Stimulated activated CD8-positive, alpha-beta memory T cell treated with anti-CD3 and anti-CD28 coated beads, Interleukin-12 subunit alpha, Interleukin-12 subunit beta, amount 100 ng/mL, for 4 hours (primary cell): ENCODE measurements around the gene PTPRJ.

Source experiments
- DNase-seq: peaks from one replicate; pipeline ENCODE4 v3.0.0-alpha.2; 2020; ENCODE audit warnings: low read depth

The PTPRJ gene

DNA sequence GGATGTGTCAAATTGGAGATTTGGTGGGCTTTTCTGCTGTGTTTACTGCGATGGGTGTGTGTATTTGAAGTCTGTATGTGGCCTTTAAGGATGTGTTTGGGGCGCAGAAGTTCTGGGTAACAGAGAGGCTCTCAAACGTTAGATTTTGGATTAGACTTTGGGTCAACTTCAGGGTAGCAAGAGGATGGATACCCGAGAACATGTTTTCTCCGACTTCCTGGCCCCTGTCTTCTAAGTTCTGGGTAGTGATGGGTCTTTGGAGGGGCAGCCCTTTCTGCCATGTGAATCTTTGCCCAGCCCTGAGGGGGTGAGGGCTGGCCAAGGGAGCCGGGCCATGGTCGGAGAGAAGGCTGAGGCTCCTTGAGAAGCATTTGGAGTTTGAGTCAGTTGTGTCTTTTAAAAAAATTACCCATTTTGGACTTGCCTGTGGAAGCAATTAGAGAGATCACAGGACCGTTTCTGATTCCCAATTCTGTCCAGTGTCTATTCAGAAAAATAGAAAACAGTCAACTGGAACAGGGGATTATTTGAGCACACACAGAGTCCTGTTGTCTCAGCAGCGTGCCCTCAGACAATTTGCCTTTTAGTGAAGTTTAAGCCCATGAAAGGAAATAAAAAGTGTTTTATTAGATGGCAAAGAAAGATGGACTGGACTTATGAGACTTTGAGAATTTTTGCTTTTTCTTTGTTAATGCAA is 114.4 kb downstream of the PTPRJ start:
- no peak for DNase-seq

DNA sequence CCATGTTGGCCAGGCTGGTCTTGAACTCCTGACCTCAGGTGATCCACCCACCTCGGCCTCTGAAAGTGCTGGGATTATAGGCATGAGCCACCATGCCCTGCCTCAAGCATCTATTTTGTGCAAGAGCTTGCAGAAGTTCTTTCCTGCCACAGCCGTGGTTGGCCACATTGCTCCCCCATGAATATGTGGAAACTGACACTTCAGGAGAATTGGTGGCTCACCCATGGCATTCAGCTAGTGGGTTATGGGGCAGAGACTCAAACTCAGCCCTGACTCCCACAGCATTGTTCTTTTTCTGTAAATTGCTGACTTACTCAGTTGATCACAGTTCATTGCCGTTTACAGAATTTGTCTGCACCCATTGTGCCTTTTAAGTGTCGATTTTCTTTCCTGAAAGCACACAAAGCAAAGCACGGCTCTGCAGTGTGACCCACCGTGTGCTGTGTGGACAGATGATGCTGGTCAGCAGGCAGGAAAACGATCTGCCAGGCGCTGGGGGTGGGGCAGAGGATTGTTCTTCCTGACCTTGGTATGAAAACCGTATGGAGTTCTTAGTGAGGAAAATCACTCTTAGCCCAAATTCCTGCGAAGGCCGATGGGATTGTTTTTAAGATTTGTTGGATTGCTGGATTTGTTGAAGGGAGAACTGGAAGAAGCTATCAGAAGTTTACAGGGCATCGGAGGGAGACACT is 115.6 kb downstream of the PTPRJ start:
- no peak for DNase-seq

DNA sequence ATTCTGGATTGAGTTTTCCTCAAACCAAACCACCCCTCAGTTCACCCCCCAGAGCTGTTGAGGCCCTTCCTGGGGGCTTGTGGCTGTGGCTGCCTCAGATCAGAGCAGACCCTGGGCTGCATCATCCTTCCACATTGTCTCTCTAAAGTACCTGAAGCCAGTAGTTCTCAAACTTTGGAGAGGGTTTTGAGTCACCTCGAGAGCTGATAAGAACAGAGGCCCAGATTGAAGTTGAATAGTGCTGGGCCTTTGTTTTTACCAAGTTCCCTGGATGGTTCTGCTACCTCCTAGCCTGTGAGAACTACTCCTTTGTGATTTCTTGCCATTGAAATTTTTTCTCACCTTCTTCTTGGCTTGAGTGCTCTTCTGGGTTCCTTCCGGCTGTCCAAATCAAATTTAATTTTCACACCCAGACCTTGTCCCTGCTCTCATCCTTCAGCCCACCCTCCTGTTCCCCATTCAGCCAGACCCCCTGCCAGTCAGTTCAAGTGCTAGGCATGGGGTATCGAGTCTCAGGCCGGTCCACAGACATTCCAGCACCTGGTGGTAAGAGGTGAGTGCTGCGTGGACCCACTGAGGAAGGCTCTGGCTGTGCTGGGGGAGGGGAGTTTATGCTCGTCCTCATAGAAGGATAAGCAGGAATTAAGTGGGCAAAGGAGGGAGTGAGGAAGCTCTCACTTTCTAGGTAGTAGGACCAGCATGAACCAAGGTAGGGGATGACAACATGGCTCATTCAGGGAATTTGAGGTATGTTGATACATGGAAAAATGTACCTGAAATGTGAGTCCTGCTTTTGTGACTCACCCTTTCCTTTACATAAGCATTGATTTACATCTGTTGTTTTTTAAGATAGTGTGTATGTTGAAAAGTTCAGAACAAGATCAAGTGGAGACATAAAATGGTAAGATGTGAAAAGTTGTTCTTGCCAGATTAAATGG is 116.5 kb downstream of the PTPRJ start:
- DNase-seq = no peak

DNA sequence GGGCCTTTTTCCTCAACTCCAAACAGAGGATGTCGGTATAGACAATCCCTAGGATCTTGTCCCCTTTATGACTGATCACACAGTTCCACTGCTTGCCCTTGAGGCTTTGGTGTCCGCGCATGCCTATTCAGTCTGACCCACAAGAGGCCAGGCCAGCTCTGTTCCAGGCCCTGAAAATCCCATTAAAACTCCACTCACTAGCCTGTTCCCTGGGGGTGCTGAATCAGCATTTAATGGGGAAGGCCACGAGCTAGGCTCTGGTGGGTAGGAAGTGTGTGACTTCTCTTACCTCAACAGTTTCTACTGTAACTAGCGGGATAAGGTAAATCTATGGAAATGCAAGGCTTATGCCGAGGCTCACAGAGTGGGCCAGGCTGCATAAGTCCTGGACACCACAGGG is 117.7 kb downstream of the PTPRJ start:
- DNase-seq = no peak

DNA sequence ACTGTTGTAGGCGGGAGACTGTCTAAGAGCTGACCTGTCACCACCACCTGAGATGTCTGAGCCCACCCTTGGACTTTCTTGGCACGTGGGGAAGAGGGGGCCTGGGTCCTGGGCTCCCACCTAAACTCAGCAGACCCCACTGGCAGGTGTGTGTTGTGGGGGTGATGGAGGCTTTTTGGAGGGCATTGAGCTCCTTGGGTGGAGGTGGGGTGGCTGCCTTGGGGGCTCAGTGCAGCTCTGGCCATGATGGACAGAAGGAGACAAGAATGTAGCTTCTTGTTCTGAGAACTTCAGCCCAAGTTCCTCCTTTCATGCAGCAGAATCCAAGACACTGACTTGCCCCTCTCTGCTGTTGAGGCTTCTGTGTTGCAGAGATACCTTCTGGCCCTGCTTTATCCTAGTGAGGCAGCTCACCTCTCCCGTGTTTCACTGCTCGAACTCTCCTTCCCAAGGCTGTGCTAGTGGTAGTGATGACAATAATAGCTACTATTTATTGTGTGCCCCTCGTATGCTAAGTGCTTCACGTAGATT is 119.6 kb downstream of the PTPRJ start:
- no peak for DNase-seq

DNA sequence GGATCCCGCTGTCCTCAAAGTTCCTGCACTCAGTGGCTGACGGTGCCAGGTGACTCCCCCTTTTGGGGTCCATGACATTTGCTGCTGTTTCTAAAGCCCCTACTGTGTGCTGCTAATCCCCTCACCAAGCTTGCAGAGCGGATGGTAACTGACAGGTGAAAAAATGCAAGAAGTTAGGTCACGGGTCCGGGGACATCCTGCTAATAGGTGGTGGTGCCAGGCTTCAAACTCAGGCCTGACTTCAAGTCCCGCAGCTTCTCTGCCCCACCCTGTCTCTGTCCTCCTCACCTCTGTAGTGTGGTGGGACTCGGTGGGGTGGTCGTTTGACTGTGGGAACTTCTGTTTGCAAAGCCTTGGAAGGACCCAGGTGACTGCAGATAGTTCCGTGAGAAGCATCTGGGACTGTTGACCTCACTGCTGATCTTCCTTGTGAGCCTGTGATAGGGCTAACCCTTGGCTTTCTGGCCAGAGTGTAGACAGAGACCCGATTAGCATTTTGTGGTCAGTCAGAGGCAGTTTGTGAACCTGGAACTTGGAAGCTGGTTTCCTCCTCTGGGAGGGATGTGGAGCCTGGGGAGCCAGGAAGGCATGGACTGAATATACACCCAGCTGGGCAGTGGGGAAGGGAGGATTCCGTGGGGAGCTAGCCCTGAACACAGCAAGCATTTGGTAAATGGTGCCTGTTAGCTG is 120.8 kb downstream of the PTPRJ start:
- no peak for DNase-seq

DNA sequence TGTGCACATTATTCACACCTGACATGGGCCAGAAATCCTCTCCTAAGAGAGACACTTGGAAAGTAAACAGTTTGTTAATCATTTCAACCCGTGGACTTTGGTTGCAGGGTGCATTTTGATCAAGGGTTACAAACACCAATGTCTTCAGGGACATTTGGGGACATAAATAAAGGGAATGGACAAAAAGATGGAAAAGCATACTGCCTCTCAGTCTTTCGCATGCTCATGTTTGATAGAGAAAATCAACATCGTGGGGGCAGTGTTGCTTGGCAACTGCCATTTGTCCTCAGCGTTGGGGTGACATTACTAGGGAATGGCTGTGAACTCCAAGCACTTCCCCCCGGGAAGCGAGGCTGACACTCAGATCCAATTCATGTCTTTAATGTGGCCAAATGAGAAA is 121.6 kb downstream of the PTPRJ start:
- DNase-seq = no peak

DNA sequence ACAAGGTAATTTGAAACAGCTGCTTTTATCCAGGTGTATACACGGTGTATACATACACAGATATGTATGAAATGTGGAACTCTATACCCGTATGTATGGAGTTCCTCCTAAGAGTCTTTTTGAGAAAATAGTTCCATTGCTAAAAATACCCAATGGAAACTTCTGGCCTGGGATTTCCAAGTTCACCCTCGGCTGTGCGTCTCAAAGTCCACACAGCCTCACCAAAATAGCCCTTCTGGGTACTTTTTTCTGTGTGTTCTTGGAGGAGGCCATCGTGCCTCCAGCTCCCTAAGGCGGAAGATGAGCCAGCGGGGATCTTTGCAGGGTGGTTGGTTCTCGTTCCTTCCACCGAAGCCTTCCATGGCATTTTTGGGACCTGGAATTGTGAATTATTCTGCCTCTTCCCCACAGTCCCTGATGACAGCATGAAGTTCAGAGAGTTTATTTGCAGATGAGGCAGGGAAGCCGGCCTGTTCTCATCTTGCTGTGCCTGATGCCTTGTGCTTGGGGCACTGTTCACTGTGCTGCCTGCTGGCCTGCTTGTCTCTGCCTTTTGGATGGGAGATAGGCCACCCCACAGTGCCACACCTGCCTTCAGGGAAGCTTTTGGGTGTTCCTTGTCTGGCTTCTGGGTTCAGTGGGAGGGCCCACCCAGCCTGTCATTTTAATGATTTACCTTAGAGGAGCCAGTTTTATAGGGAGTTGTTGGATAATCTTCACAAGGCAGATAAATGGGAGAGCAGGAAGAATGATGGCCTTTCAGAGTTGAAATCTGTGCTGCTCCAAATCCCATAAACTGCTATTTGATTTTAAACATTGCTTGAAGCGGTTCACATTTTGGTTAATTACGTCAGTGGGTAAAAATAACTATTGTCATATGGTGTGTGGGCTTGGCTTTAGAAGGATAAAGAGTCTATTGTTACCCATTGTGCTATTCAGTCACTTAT is 123.5 kb downstream of the PTPRJ start:
- no peak for DNase-seq

DNA sequence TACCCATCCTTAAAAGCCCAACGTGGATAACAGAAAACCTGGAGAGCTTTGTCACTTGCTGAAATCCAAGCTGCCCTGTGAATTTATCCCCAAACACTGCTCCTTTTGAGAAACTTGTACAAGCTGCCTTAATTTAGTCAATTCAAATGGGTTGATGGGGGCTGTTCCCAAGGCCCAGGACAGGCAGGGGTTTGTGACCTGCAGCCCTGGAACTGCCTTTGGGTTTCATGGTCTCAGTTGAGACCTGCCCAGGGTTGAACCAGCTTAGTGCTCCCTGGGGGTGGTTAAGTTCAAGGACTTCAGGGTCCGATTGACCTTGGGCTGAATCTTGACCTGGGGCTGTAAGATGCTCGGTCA is 124.2 kb downstream of the PTPRJ start:
- no peak for DNase-seq

DNA sequence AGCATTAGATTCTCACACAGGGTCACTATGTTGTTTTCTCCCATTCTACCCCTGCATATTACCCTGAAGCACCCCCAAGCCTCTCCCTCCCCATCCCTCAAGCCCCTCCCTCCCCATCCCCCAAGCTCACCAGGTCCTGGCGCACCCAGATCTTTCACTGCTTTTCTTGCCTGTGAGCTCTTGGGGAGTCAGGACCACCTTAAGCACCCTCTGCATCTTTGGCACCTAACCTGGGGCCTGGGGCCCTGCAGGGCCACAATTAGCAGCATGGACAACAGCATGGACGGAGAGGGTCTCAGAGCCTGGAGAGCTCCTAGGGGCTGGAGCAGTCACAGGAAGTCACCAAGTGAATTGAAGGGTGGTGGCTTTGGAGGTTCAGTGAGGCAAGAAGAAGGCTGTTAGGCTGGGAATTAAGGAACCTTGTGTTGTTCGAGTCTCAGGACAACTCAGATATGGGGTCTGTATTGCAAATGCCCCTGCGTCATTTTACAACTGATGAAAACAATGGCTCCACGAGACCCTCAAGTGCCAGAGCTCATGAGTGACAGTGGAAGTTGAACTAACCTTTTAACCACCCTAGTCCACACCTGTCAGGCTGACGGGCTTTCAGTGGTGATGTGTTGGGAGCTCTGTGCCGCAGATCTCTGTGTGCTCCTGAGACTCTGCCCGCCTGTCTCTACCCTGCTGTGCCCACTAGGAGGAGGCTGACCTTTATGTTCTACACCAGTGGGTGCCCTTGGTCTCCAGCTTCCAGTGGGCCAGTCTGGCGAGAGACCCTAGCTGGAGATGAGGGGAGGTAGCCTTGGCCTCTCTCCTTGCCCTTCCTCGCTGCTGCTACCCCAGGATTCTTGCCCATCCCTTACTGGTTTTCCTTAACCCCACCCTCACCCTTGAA is 125.0 kb downstream of the PTPRJ start:
- DNase-seq = no peak

DNA sequence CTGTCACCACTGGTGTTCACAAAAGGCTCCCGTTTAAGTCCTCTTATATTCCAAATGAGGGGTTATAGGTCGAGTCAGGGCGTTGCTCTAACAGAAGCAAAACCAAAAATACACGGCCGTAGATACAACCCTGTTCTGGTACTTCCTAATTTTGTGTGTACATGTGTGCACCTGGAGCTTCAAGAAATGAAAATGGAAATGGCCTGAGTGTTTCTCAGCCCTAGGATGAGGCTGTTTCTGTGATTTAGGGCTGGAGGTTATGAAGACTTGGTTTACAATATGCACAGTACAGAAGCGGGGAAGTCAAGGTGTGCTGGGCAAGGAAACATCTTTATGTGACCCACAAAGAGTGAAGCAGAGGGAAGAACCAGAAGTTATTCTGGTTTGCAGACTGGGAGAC is 125.8 kb downstream of the PTPRJ start:
- no peak for DNase-seq

DNA sequence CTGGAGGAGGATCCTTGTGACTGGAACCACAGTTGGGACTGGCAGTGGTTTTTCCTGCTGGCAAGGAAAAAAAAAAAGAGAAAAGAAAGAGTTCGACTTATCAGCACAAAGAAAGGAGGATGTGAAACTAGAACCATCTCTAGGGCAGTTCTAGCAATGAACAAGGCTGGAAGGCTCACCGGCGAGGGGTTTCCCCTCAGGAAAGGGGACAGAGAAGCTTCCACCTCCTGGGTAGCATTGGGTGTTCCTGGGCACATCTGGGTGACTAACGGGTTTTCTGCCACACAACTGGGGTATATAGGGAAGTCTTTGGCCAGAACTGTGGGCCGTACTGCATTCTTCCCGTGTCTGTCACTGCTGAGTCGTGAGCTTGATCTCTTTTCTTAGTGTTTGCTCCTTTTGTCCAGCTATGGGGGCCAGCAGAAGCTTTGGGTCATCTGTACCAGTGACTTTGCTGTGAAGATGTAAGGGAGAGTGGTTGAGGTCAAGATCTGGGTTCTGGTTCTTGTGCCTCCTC is 126.9 kb downstream of the PTPRJ start:
- no peak for DNase-seq

DNA sequence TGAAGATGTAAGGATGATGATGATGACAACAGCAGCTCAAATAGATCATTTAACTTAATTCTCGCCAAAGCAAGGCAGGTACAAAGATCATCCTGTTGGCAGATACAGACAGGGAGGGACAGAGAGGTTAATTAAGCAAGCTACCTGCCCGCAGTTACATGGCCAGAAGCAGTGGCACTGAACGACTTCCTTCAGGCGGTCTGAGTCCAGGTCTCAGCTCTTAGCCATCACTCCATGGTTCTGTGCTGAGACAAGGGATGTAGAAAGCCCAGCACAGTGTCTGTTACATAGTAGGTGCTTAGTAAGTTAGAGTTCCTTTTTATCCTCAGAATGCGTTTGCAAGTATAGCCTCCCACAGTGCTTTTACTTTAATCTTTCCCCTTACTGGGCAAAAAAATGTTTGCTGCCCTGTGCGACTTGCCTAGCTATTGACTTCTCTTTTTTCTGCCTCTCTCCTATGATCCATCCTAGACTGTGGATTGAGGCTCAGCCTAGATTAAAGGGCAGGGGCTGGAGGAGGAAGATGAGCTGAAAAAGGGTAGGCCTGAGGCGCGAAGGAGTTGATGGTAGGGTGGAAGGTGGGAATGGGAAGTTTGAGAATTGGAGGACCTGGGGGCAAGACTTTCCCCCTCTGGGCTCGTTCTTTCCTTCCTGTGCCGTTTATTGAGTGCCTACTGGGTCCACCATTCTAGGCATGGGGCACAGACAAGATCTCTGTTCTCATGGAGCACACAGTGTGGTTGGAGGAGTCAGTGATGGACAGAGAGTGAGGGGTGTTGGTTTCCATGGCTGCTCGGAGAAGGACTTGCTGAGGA is 128.1 kb downstream of the PTPRJ start:
- no peak for DNase-seq

DNA sequence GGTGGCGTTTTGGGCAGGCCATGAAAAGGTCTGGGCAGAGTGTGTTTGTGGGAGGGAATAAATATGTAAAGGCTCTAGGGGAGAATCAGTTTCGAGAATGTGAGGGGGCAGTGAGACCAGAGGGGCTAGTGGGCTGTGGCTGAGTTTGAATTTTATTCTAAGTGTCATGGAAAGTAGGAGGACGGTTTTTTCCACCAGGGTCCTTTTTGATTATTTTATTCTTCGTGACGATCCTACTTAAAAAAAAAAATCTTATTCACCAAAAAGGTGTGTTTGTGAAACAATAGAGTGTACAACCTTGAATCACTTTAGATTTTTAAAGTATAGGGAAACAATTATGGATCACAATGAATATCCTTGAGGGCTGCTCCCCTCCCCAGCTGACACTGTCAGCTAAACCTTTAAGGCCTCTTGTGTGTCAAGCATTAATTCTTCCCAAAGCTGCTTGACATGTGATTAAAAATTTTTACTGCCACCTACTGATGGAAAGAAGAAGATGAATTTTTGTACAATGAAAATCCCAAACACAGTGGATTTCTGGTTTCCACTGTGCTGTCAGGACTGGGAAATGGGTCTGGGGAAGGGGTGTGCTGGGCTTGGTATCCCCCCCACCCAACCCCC is 128.8 kb downstream of the PTPRJ start:
- no peak for DNase-seq

DNA sequence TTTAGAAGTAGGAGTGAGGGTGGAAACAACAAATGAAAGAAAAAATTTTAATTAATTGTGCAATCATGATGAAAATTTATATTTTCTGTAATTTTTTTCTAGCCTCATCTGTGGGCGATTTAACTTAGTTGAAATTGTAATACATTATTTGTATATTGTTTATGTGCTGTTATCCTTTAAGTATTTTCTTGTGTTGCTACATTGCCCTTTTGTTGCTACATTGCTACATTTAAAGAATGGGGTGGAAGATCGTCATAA is 130.1 kb downstream of the PTPRJ start:
- no peak for DNase-seq

DNA sequence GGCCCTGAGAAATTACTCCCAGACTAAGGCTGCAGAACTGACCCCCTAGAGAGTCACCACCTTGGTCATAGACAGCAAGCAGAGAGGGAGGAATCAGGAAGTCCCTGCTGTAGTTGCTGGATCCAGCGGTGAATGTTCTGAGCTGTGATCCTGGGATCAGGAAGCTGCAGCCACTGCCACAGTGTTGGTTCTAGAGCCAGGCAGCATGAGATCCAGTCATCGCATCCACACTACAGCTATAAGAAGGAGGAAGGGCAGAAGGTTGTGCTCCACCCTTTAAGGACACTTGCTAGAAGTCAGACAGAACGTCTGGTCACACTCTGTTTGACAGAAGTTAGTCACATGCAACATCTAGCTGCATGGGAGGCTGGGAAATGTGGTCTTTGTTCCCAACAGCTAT is 131.5 kb downstream of the PTPRJ start:
- DNase-seq = no peak

DNA sequence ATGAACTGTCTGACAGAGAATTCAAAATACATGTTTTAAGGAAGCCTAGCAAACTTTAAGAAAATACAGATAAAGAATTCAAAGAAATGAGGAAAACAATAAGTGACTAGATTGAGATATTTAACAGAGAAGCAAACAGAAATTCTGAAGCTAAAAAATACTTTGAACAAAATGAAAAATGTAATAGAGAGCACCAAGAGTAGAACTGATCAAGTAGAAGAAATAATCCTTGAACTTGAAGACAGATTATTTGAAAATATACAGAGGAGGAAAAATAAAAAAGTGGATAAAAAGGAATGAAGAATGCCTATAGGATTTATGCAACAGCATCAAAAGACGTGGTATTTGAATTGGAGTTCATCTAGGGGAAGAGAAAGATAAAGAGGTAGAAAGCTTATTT is 134.4 kb downstream of the PTPRJ start:
- no peak for DNase-seq

DNA sequence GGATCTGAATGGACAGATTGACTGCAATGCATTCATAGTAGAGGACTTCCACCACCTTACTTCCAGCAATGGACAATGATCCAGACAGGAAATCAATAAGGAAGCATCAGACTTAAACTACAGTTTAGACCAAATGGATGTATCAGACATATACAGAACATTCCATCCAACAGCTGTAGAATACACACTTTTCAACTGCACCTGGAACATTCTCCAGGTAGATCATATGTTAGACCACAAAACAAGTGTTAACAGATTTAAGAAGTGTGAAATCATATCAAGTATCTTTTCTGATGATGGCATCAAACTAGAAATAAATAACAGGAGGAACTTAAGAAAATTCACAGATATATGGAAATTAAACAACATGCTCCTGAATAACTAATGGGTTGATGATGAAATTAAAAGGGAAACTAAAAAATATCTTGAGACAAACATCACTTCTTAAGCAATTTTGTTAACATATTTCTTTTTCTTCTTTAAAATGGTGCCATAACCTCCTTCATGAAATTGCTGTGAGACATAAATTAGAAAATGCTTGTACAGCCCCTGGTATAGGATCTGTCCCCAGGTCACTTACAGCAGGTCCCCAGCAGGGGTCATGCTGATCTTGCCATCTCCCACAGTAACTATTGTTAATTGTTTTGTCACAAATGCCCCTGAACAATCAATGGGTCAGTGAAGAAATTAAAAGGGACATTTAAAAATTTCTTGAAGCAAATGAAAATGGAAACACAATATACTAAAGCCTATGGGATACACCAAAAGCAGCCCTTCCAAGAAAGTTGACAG is 136.3 kb downstream of the PTPRJ start:
- DNase-seq = no peak
